GM13977 (cell line): ENCODE data around the gene CCDC8.

Experiments
- DNase-seq: peaks from one replicate; pipeline ENCODE4 v3.0.0; 2012; ENCODE audit warnings: low spot score
- in situ Hi-C: fragments of 300-500 bp; cut with MboI; formaldehyde crosslinking; loops from one replicate; pipeline ENCODE4 v1.12.0; 2022; ENCODE audit warnings: low sequenced_read_pairs, low pct_unique_long_range_greater_than_20kb, mixed read lengths, inconsistent platforms; ENCODE audit not compliant: unreplicated experiment
- TF ChIP-seq, protein P1 (sequence below): IDR thresholded peaks from 2 replicates; pipeline ENCODE4 v1.5.1; 2012; ENCODE audit warnings: mild to moderate bottlenecking, control low read depth; ENCODE audit not compliant: insufficient read depth; ENCODE audit errors: extremely low read depth, missing control alignments

The CCDC8 gene

DNA sequence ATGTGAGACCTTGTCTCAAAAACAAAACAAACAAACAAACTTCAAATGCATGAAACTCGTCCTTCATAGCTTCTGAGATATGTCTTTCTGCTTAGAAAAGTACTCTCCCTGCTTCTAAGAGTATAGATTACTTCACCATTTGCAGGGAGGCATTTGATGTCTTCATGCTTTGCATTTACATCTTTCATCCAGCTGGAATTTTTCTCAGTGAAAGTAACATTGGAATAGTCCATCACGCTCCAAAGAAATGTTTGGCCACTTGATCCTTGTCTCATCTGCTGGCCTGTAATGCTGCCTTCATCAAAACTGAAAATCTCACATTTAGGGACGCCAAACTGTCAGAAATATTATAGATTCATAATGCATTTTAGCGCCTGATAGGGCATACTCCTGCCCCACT, 38.8 kb upstream of the CCDC8 start:
- TF ChIP-seq, protein P1, sequence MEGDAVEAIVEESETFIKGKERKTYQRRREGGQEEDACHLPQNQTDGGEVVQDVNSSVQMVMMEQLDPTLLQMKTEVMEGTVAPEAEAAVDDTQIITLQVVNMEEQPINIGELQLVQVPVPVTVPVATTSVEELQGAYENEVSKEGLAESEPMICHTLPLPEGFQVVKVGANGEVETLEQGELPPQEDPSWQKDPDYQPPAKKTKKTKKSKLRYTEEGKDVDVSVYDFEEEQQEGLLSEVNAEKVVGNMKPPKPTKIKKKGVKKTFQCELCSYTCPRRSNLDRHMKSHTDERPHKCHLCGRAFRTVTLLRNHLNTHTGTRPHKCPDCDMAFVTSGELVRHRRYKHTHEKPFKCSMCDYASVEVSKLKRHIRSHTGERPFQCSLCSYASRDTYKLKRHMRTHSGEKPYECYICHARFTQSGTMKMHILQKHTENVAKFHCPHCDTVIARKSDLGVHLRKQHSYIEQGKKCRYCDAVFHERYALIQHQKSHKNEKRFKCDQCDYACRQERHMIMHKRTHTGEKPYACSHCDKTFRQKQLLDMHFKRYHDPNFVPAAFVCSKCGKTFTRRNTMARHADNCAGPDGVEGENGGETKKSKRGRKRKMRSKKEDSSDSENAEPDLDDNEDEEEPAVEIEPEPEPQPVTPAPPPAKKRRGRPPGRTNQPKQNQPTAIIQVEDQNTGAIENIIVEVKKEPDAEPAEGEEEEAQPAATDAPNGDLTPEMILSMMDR, result no peak
- no peak for DNase-seq
- in situ Hi-C loops, result no loop called here

- in situ Hi-C loops, result no loop called here
- no peak for DNase-seq
- TF ChIP-seq, protein P1, result no peak
Measured at GRCh38 chr19:46451352-46451751, 38.0 kb upstream of the CCDC8 start.

DNA sequence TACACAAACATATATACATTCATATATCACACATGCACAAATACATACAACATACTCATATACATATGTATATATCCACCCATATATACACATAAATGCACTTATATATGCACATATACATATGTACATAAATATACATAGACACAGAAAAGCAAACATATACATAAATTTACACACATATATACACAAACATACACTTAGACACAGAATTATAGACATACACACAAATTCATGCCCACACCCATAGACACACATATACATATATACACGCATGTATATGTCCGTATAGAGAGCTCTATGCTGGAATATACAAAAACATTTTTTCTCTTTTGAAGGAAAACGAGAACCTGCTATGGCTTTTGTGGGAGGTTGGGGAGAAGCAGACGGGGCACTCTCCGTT, 37.4 kb upstream of the CCDC8 start:
- DNase-seq, result no peak
- in situ Hi-C loops, result no loop called here
- TF ChIP-seq, protein P1, result no peak

DNA sequence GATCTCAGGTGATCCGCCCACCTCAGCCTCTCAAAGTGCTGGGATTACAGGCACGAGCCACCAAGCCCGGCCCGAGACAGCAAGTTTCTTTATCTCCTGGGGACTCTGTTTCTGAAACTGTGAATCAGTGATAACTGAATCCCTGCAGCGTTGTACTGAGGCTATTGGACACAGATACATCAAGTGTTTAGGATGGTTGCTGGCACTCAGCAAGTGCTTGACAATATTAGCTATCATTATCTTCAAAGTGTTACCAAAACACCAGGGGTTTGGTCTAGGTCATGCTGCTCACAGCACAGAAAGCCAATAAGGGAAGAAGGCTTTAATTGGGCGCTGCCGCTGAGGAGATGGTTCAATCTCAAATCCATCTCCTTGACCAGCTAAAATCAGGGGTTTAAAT, 35.9 kb upstream of the CCDC8 start:
- in situ Hi-C loops, result no loop called here
- no peak for DNase-seq
- TF ChIP-seq, protein P1, result no peak

GRCh38 chr19:46448601-46449000, 35.2 kb upstream of the CCDC8 start:
- no peak for DNase-seq
- in situ Hi-C loops, result no loop called here
- TF ChIP-seq, protein P1, result no peak

- in situ Hi-C loops, result no loop called here
- DNase-seq, result no peak
- TF ChIP-seq, protein P1, result no peak
Measured at GRCh38 chr19:46447824-46448223, 34.5 kb upstream of the CCDC8 start.

- TF ChIP-seq, protein P1, result no peak
- DNase-seq, result no peak
- in situ Hi-C loops, result no loop called here
Measured at GRCh38 chr19:46447006-46447405, 33.6 kb upstream of the CCDC8 start.
